HS-27A (cell line): ENCODE measurements around the gene RAD52.

Experiments used
- DNase-seq: peaks from one replicate; pipeline ENCODE4 v3.0.0-alpha.2; 2012; ENCODE audit warnings: low read depth, missing footprints

RAD52 gene

GRCh38 chr12:949453-950191 lies at the start of gene RAD52:
Gene RAD52 (minus strand): TSS chr12:949694. CDS start chr12:933058, 16,636 bp downstream.
- peak; percentile 100 for DNase-seq

DNA sequence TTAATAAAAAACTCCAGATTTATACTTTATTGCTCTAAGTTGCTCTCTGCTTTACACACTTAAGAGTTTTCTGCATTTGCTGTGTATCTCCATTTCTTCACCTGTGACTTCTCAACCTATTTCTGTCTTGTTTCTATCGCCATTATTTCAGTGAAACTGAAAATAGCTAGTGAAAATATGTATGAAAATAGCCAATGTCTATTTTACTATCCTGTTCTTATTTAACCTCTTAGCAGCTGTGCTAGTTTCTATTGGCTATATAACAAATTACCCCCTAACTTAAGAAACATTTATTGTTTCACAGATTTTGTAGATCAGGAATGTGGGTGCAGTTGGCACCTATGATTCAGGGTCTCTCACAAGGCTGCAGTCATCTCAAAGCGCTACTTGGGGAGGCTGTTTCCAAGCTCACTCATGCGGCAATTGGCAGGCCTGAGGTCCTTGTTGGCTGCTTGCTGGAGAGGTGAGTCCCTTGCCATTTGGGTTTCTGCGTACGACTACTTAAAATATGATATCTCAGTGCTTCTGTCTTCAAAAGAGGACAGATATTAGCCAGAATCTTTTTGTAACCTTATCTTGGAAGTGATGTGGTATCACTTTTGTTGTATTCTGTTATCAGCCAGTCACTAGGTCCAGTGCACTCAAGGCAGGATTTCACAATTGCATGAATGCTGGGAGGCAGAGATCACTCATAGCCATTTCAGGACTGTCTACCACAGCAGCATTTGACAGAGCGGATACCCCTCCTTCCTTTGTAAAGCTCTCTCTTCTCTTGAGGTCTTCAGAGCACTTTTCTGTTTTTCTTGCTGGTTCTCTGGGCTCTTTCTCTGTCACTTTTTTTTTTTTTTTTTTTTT lies 48.8 kb upstream of the RAD52 start:
- no peak for DNase-seq

DNA sequence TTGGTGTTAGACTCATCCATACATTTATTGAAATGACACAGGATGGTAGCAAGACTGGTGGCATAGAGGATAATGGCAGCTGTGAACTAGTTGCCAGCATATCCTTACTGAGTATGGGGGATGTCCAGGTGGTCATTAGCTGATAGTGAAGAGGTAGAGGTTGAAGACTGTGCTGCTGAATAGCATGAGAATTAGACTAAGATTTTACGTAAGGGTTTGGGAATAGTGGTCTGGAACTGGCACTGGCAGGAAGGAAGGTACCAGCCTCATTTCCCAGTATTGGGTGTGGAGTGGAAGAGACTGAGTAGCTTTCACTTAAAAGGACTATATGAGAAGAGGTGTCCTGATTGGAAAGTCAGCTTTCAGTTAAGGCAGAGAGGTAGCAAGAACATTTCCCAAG lies 48.0 kb upstream of the RAD52 start:
- DNase-seq, result no peak

DNA sequence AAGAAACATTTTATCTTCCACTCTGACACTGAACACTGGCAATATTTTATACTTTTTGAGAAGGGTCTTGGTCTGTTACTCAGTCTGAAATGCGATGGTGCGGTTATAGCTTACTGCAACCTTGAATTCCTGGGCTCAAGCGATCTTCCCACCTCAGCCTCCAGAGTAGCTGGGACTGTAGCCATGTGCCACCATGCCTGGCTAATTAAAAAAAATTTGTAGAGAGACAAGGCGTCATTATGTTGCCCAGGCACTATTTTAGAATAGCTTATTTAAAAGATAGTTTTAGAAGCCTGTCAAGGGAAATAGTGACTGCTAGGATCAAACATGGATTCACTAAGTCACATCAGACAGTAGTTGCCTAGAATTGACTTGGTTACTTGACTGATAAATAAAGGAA lies 47.4 kb upstream of the RAD52 start:
- DNase-seq, result no peak

- no peak for DNase-seq
Observed at GRCh38 chr12:992647-993046, 43.2 kb upstream of the RAD52 start.

GRCh38 chr12:991350-992333 lies 42.1 kb upstream of the RAD52 start:
- DNase-seq, result no peak

- DNase-seq, result peak; percentile 99
Observed at GRCh38 chr12:990661-991349, 41.3 kb upstream of the RAD52 start, which contains the start of gene ERC1. Gene ERC1 (plus strand): TSS chr12:991223. CDS start chr12:1027904, 36,681 bp downstream.

DNA sequence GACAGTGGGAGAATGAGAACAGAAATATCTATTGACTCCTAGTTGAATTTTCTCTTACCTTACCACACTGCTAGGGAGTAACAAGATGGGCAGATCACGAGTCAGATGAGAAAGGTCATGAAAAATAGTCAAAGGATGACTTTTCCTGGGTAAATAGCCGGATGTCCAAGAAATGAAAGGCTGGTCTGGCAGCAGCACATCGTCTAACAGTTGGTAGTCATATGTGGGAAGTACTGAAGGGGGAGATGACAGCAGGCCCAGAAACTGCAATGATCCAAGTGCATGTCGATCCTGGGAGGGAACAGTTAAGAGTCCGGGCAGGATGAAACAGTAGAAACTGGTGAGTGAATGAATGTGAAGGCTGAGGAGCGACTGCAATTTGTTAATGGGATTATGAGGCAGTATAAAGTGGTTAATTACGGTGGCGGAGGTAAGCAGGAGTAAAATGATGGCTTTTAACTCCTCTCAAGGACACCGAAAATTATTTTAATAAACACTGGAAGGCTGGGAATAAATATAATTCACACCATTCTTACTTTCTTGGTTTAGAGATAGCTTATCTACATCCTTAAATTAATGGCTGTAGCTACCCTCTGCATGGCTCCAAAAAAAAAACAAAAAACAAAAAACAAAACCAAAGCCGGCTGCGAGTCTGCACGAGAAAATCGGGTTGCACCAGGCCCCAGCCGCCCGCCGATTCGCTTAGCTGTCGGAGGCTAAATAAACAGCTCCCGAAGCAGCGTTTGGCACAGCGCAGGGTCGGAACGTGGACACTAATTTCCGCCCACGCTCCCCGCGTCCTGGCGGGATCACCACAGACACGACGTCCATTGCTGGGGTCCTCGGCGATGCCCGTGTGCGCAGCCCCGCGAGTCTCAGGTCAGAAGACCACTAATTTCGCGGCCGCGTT lies 40.5 kb upstream of the RAD52 start:
- peak; percentile 87 for DNase-seq

DNA sequence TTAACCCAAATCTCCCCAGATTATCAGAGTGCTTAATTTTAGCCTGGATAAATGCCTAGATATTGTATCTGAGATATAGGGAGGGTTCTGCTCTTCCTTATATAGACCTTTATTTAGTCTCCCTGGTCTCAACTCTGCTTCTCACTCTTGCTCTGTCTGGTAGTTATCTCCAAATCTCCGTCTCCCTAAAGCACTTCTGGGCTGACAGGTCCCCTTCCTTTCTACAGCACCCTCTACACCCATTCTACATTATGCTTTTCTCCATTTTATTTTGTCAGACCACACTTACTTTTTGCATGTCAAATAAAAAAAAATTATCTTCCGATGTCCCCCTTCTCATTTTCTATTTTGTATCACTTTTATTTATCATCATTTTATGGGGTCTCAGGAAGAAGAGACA lies 39.6 kb upstream of the RAD52 start:
- no peak for DNase-seq

DNA sequence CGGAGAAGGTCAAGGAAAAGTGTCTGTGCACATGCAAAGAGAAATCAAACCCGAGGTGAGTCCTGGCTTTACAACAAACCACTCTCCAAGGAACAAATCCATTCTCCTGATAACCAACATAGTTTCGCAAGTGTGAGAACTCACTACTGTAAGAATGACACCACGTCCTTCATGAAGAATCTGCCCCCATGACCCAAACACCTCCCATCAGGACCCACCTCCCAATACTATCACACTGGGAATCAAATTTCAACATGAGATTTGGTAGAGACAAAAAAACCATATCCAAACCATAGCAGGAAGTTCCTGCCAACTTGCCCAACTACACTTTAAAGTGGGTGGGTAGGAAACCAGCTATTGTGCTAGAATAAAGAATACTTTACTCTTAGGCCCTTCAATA lies 39.2 kb upstream of the RAD52 start:
- DNase-seq, result peak; percentile 66

- DNase-seq, result no peak
Observed at GRCh38 chr12:981961-982360, 32.5 kb upstream of the RAD52 start.

- no peak for DNase-seq
Observed at GRCh38 chr12:981176-981828, 31.8 kb upstream of the RAD52 start.

GRCh38 chr12:979349-979748 lies 29.9 kb upstream of the RAD52 start:
- no peak for DNase-seq

DNA sequence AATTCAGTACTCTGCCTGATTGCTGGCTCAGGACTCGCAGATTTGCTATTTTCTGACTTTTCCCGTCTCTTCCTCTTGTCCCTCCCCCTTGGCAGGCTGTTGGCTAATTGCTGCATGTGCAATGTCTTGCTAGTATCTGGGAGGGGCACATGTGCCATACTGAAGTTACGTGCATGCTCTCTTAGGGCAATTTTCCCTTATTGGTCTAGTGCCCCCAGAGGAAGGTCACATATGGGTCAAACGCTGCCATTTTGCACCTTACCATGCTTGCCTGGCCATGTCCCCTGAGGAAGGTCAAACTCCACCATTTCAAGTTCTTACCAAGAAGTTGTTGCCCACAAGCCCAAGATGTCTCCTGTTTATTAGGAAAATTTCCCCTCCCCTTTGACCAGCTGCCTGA lies 27.7 kb upstream of the RAD52 start:
- DNase-seq, result no peak

GRCh38 chr12:976644-977043 lies 27.1 kb upstream of the RAD52 start:
- no peak for DNase-seq

GRCh38 chr12:974271-974862 lies 24.9 kb upstream of the RAD52 start:
- no peak for DNase-seq

DNA sequence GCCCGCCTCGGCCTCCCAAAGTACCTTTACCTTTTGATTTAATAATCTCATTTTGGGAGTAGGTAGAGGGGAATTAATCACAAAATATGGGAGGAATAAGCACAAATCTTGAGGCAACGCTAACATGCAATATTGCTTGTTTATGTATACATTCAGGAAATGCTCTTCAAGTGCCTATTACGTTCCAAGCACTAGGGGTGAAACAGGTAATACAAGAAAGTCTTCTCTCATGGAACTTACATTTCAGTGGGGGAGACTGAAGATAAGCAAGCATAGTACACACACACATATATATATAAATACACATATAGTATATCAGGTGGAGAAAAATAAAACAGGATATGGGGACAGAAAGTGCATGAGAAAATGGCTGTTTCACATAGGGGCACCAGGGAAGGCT lies 22.5 kb upstream of the RAD52 start:
- DNase-seq, result no peak

- no peak for DNase-seq
Observed at GRCh38 chr12:969821-970220, 20.3 kb upstream of the RAD52 start.

GRCh38 chr12:968545-968944 lies 19.1 kb upstream of the RAD52 start:
- DNase-seq, result no peak
